KMS-11 (cell line): ENCODE measurements around the gene GRIN2C.
A peak's percentile ranks its signal among the peaks of the same experiment; 100 is the strongest.

Source experiments
- H2AFZ ChIP-seq: fragments of 200-600 bp; sonication (generic); 2 replicates; pipeline ENCODE4 v1.6.1; 2016; ENCODE audit warnings: antibody characterized with exemption, mixed run types, low read depth
- H3K27ac ChIP-seq: fragments of 200-600 bp; sonication (generic); 2 replicates; pipeline ENCODE4 v1.6.1; 2016; ENCODE audit warnings: mild to moderate bottlenecking, mixed run types
- H3K27me3 ChIP-seq: fragments of 200-600 bp; sonication (generic); 2 replicates; pipeline ENCODE4 v1.6.1; 2017; ENCODE audit warnings: mild to moderate bottlenecking, low read depth, mixed run types, moderate library complexity; ENCODE audit not compliant: insufficient read depth
- H3K36me3 ChIP-seq: fragments of 200-600 bp; sonication (generic); 2 replicates; pipeline ENCODE4 v1.6.1; 2017; ENCODE audit warnings: mild to moderate bottlenecking, mixed run types; ENCODE audit not compliant: insufficient read depth
- H3K4me1 ChIP-seq: fragments of 200-600 bp; sonication (generic); 2 replicates; pipeline ENCODE4 v1.6.1; 2016; ENCODE audit warnings: mild to moderate bottlenecking, low read depth, mixed run types; ENCODE audit not compliant: poor library complexity, severe bottlenecking
- H3K4me2 ChIP-seq: fragments of 200-600 bp; sonication (generic); 2 replicates; pipeline ENCODE4 v1.7.0; 2016; ENCODE audit warnings: mild to moderate bottlenecking, mixed run types
- H3K4me3 ChIP-seq: fragments of 200-600 bp; sonication (generic); IDR thresholded peaks from 2 replicates; pipeline ENCODE4 v1.6.1; 2017; ENCODE audit warnings: low read depth, low read length, mixed read lengths; ENCODE audit not compliant: insufficient read depth
- H3K79me2 ChIP-seq: fragments of 200-600 bp; sonication (generic); 2 replicates; pipeline ENCODE4 v1.6.1; 2016; ENCODE audit warnings: low read depth, mixed run types; ENCODE audit not compliant: insufficient read depth
- H3K9ac ChIP-seq: fragments of 200-600 bp; sonication (generic); 2 replicates; pipeline ENCODE4 v1.6.1; 2016; ENCODE audit warnings: mild to moderate bottlenecking, mixed run types
- H4K20me1 ChIP-seq: fragments of 200-600 bp; sonication (generic); 2 replicates; pipeline ENCODE4 v1.6.1; 2016; ENCODE audit warnings: mild to moderate bottlenecking, mixed run types; ENCODE audit not compliant: insufficient read depth
- CTCF ChIP-seq: fragments of 200-600 bp; sonication (generic); conservative IDR thresholded peaks from 2 replicates; pipeline ENCODE4 v1.6.1; 2017; ENCODE audit warnings: low read depth, mild to moderate bottlenecking, antibody characterized with exemption, low read length, moderate library complexity, mixed read lengths

The GRIN2C gene

GRCh38 chr17:74815067-74815466 lies 44.6 kb downstream of the GRIN2C start:
- no peaks in the 10 kb centered on the region for H3K79me2 ChIP-seq
- no peaks in the 10 kb centered on the region for H3K4me1 ChIP-seq
- no peak overlapping the region for H3K4me3 ChIP-seq
- H3K27ac ChIP-seq, result no peak overlapping the region
- H3K9ac ChIP-seq, result no peak overlapping the region
- no peak overlapping the region for H2AFZ ChIP-seq
- no peaks in the 10 kb centered on the region for H3K27me3 ChIP-seq
- no peaks in the 10 kb centered on the region for H4K20me1 ChIP-seq
- no peak overlapping the region for H3K4me2 ChIP-seq
- TF ChIP-seq CTCF, result no peak
- no peaks in the 10 kb centered on the region for H3K36me3 ChIP-seq

GRCh38 chr17:74814453-74814852 lies 45.2 kb downstream of the GRIN2C start:
- Histone ChIP-seq H2AFZ (no peak overlapping the region), H3K27me3 (no peaks in the 10 kb centered on the region), H3K36me3 (no peaks in the 10 kb centered on the region), H3K79me2 (no peaks in the 10 kb centered on the region), H4K20me1 (no peaks in the 10 kb centered on the region), H3K9ac (no peak overlapping the region), H3K4me1 (no peaks in the 10 kb centered on the region), H3K4me3 (no peak overlapping the region), H3K4me2 (no peak overlapping the region), H3K27ac (no peak overlapping the region)
- peak; percentile 34 for TF ChIP-seq CTCF

- H3K9ac ChIP-seq, result no peak overlapping the region
- H3K36me3 ChIP-seq, result no peaks in the 10 kb centered on the region
- H4K20me1 ChIP-seq, result no peaks in the 10 kb centered on the region
- H3K27me3 ChIP-seq, result no peaks in the 10 kb centered on the region
- H3K4me2 ChIP-seq, result no peak overlapping the region
- no peak overlapping the region for H3K27ac ChIP-seq
- no peaks in the 10 kb centered on the region for H3K4me1 ChIP-seq
- H2AFZ ChIP-seq, result no peak overlapping the region
- no peak overlapping the region for H3K4me3 ChIP-seq
- H3K79me2 ChIP-seq, result no peaks in the 10 kb centered on the region
- TF ChIP-seq CTCF, result no peak
Measured at GRCh38 chr17:74812109-74813009, 47.3 kb downstream of the GRIN2C start.

GRCh38 chr17:74810699-74811485 lies 48.8 kb downstream of the GRIN2C start:
- H2AFZ ChIP-seq, result no peak overlapping the region
- no peaks in the 10 kb centered on the region for H3K36me3 ChIP-seq
- H3K4me2 ChIP-seq, result no peak overlapping the region
- H3K79me2 ChIP-seq, result no peaks in the 10 kb centered on the region
- H3K4me1 ChIP-seq, result no peaks in the 10 kb centered on the region
- no peak for TF ChIP-seq CTCF
- H3K9ac ChIP-seq, result no peak overlapping the region
- no peak overlapping the region for H3K27ac ChIP-seq
- H4K20me1 ChIP-seq, result no peaks in the 10 kb centered on the region
- H3K27me3 ChIP-seq, result no peaks in the 10 kb centered on the region
- H3K4me3 ChIP-seq, result no peak overlapping the region
